Measurements from ENCODE around the gene ZMYND8.
"Not testable (repeated sequence)": the region's sequence is repeated elsewhere in the genome, so short reads cannot be mapped to it uniquely, and the experiment has no call there.

Gene ZMYND8

GRCh38 chr20:47310729-47311128, 45.8 kb downstream of the ZMYND8 start:
- no peak for DNase-seq (ENCODE audit: low read depth in 3 of 3)

GRCh38 chr20:47309806-47310426, 46.6 kb downstream of the ZMYND8 start:
- DNase-seq (ENCODE audit: low read depth in 3 of 3), result no peak

GRCh38 chr20:47309394-47309793, 47.1 kb downstream of the ZMYND8 start:
- DNase-seq (ENCODE audit: low read depth in 3 of 3), result no peak

GRCh38 chr20:47307569-47307968, 48.9 kb downstream of the ZMYND8 start:
- DNase-seq (ENCODE audit: low read depth in 3 of 3), result not testable (repeated sequence)

GRCh38 chr20:47306755-47307370, 49.6 kb downstream of the ZMYND8 start:
- no peak for DNase-seq (ENCODE audit: low read depth in 3 of 3)

GRCh38 chr20:47306095-47306494, 50.4 kb downstream of the ZMYND8 start:
- DNase-seq (ENCODE audit: low read depth in 3 of 3), result no peak

- DNase-seq (ENCODE audit: low read depth in 3 of 3), result no peak
Measured at GRCh38 chr20:47305667-47306066, 50.8 kb downstream of the ZMYND8 start.

GRCh38 chr20:47304287-47304686, 52.2 kb downstream of the ZMYND8 start:
- no peak for DNase-seq (ENCODE audit: low read depth in 3 of 3)

- no peak for DNase-seq (ENCODE audit: low read depth in 3 of 3)
Measured at GRCh38 chr20:47303736-47304135, 52.8 kb downstream of the ZMYND8 start.

- no peak for DNase-seq (ENCODE audit: low read depth in 3 of 3)
Measured at GRCh38 chr20:47300071-47300470, 56.4 kb downstream of the ZMYND8 start.

- DNase-seq (ENCODE audit: low read depth in 3 of 3), result no peak
Measured at GRCh38 chr20:47298624-47299023, 57.9 kb downstream of the ZMYND8 start.

- no peak for DNase-seq (ENCODE audit: low read depth in 3 of 3)
Measured at GRCh38 chr20:47297746-47298145, 58.8 kb downstream of the ZMYND8 start.

- no peak for DNase-seq (ENCODE audit: low read depth in 3 of 3)
Measured at GRCh38 chr20:47296950-47297349, 59.5 kb downstream of the ZMYND8 start.

- no peak for DNase-seq (ENCODE audit: low read depth in 3 of 3)
Measured at GRCh38 chr20:47295921-47296426, 60.5 kb downstream of the ZMYND8 start.

- no peak for DNase-seq (ENCODE audit: low read depth in 3 of 3)
Measured at GRCh38 chr20:47295129-47295813, 61.2 kb downstream of the ZMYND8 start.

GRCh38 chr20:47293631-47294030, 62.9 kb downstream of the ZMYND8 start:
- DNase-seq (ENCODE audit: low read depth in 3 of 3), result no peak

- DNase-seq (ENCODE audit: low read depth in 3 of 3), result no peak
Measured at GRCh38 chr20:47292581-47292980, 63.9 kb downstream of the ZMYND8 start.

GRCh38 chr20:47290666-47291430, 65.7 kb downstream of the ZMYND8 start:
- DNase-seq (ENCODE audit: low read depth in 3 of 3), result no peak

GRCh38 chr20:47290008-47290407, 66.5 kb downstream of the ZMYND8 start:
- DNase-seq (ENCODE audit: low read depth in 3 of 3), result no peak

- DNase-seq (ENCODE audit: low read depth in 3 of 3), result no peak
Measured at GRCh38 chr20:47289096-47289495, 67.4 kb downstream of the ZMYND8 start.

- DNase-seq (ENCODE audit: low read depth in 3 of 3), result not testable (repeated sequence)
Measured at GRCh38 chr20:47288530-47288929, 68.0 kb downstream of the ZMYND8 start.

GRCh38 chr20:47287609-47288144, 68.8 kb downstream of the ZMYND8 start:
- no peak for DNase-seq (ENCODE audit: low read depth in 3 of 3)
